K562 (cell line): ENCODE data around the gene FASTKD3. TPM values are rescaled to one million over a fixed set of nuclear protein-coding genes. Genes with fewer than 3 reads are reported as not detected.

Experiments
- ATAC-seq: fragments of 200-7000 bp; cut with Tn5 transposase; 3 replicates; pipeline ENCODE4 v1.9.1; 2020; ENCODE audit warnings: moderate library complexity
- BruUV-seq: library from RNA; stranded (reverse); fragments of 400-500 nt; replicated peaks from 2 replicates; lab custom pipeline; 2021; lab: Mats Ljungman, UMichigan
- CTCF ChIA-PET: fragments of 300-600 bp; formaldehyde crosslinking; extraction: SDS; loops from one replicate; lab custom pipeline; 2021; ENCODE audit warnings: low intra/inter-chr PET ratio; lab: Yijun Ruan, JAX
- POLR2A ChIA-PET: fragments of 300-600, 350-650 bp; sonication (Branson Sonifier 250); formaldehyde crosslinking; extraction: SDS; loops from one replicate; lab custom pipeline; 2021; ENCODE audit warnings: antibody characterized with exemption, inconsistent platforms; lab: Yijun Ruan, JAX
- DNase-seq, 4 experiments: peaks; one replicate each; pipeline versions ENCODE4 v3.0.0 to v3.0.0-alpha.2; 2011 to 2018; ENCODE audit warnings: low spot score in 3 of 4, mixed read lengths in 3 of 4; ENCODE audit errors: extremely low read depth in 1 of 4
- FAIRE-seq: peaks from 2 replicates; lab custom pipeline; 2011; peaks lifted over from hg19 to GRCh38; lab: Jason Lieb, UNC
- H2AFZ ChIP-seq: 2 replicates; pipeline ENCODE4 v1.6.0; 2011; ENCODE audit warnings: low read depth, low read length, control low read depth, inconsistent platforms
- H3K27ac ChIP-seq: fragments of 200-600 bp; 3 replicates; pipeline ENCODE4 v1.8.0; 2011; ENCODE audit warnings: low read depth, mild to moderate bottlenecking, control low read depth, inconsistent platforms, low read length, moderate library complexity, mixed read lengths; ENCODE audit errors: extremely low read depth
- H3K27me3 ChIP-seq, 2 experiments: fragments of 300-600 bp in 1 of 2; 2 replicates in 1 of 2; 3 replicates in 1 of 2; pipeline versions ENCODE4 v1.6.0 to v1.8.0; 2011; ENCODE audit warnings: inconsistent platforms in 2 of 2, low read length in 2 of 2, mild to moderate bottlenecking in 1 of 2, mixed read lengths in 1 of 2, moderate library complexity in 1 of 2; ENCODE audit not compliant: control insufficient read depth in 2 of 2, insufficient read depth in 2 of 2
- H3K36me3 ChIP-seq: fragments of 300-600 bp; 3 replicates; pipeline ENCODE4 v1.8.0; 2011; ENCODE audit warnings: mild to moderate bottlenecking, low read length, inconsistent platforms; ENCODE audit not compliant: control insufficient read depth, insufficient read depth
- H3K4me1 ChIP-seq, 2 experiments: fragments of 200-600 bp in 1 of 2; replicated peaks in 1 of 2; 2 replicates in 1 of 2; 3 replicates in 1 of 2; pipeline versions ENCODE4 v1.5.1 to v1.8.0; 2011; ENCODE audit warnings: inconsistent platforms in 2 of 2, low read length in 2 of 2, mild to moderate bottlenecking in 1 of 2, mixed read lengths in 1 of 2, moderate library complexity in 1 of 2; ENCODE audit not compliant: control insufficient read depth in 2 of 2, insufficient read depth in 2 of 2
- H3K4me2 ChIP-seq: 2 replicates; pipeline ENCODE4 v1.6.1; 2011; ENCODE audit warnings: low read length, control low read depth, inconsistent platforms, mixed read lengths; ENCODE audit not compliant: insufficient read depth
- H3K4me3 ChIP-seq: fragments of 200-600 bp; sonication (generic), shearing (Covaris generic); 2 replicates; pipeline ENCODE4 v1.5.1; 2016; ENCODE audit warnings: control low read depth, inconsistent platforms
- H3K79me2 ChIP-seq: fragments of 200-600 bp; 3 replicates; pipeline ENCODE4 v1.8.0; 2011; ENCODE audit warnings: low read length, inconsistent platforms; ENCODE audit not compliant: control insufficient read depth, insufficient read depth
- H3K9ac ChIP-seq, 2 experiments: 2 replicates each; pipeline versions ENCODE4 v1.6.0 to v1.6.1; 2011; ENCODE audit warnings: low read depth in 2 of 2, low read length in 2 of 2, control low read depth in 1 of 2, inconsistent platforms in 1 of 2, mild to moderate bottlenecking in 1 of 2, mixed read lengths in 1 of 2; ENCODE audit not compliant: insufficient read depth in 1 of 2
- H3K9me1 ChIP-seq: one replicate; pipeline ENCODE4 v1.6.0; 2011; ENCODE audit warnings: inconsistent platforms, mild to moderate bottlenecking, low read length, moderate library complexity; ENCODE audit not compliant: control insufficient read depth, insufficient read depth
- H3K9me3 ChIP-seq: replicated peaks from 2 replicates; pipeline ENCODE4 v1.5.1; 2011; ENCODE audit warnings: low read depth, low read length, inconsistent platforms; ENCODE audit not compliant: control insufficient read depth, insufficient read depth
- H4K20me1 ChIP-seq: replicated peaks from 2 replicates; pipeline ENCODE4 v1.6.1; 2011; ENCODE audit warnings: low read length, inconsistent platforms, mixed read lengths; ENCODE audit not compliant: control insufficient read depth, insufficient read depth
- CBFA2T2 ChIP-seq: fragments of 450-650 bp; conservative IDR thresholded peaks from 2 replicates; pipeline ENCODE4 v1.6.1; 2017; ENCODE audit warnings: mild to moderate bottlenecking
- PTBP1 ChIP-seq: fragments of 200-400 bp; formaldehyde crosslinking; IDR thresholded peaks from 2 replicates; pipeline ENCODE4 v1.6.1; 2017; ENCODE audit warnings: low read depth, low read length
- RHOXF2B ChIP-seq: fragments of 250-450 bp; sonication (Bioruptor Pico); conservative IDR thresholded peaks from 2 replicates; pipeline ENCODE4 v1.5.1; 2021
- ZKSCAN3 ChIP-seq: fragments of 250-450 bp; sonication (Bioruptor Pico); IDR thresholded peaks from 2 replicates; pipeline ENCODE4 v1.4.0; 2020
- ZNF280B ChIP-seq: fragments of 250-450 bp; sonication (Bioruptor Pico); IDR thresholded peaks from 2 replicates; pipeline ENCODE4 v1.5.1; 2021; ENCODE audit warnings: mild to moderate bottlenecking
- WGBS: fragments of 100-300 bp; shearing (Covaris generic); methylation state at CpG from one replicate; pipeline ENCODE4 v1.1.6; 2016; ENCODE audit warnings: low coverage, mixed read lengths; ENCODE audit not compliant: insufficient coverage; ENCODE audit errors: missing lambda C conversion rate; 5-methylcytosine and 5-hydroxymethylcytosine counted together
- in situ Hi-C: fragments of 300-500 bp; cut with MboI; formaldehyde crosslinking; loops from 4 replicates; pipeline ENCODE4 v1.15.0; 2018; ENCODE audit warnings: inconsistent platforms, mixed read lengths
- intact Hi-C: fragments of 100-400 bp; cut with micrococcal nuclease; formaldehyde crosslinking; loops from 2 replicates; pipeline ENCODE4 v1.14.2; 2022
- polyA plus RNA-seq, 8 experiments: library from polyadenylated mRNA; depleted of rRNA in 4 of 8; stranded (reverse) in 5 of 8; unstranded in 3 of 8; fragments of >200 nt; fragmentation: Nextera tagmentation in 2 of 8; fragmentation: Illumina TruSeq in 1 of 8; extraction: Ambion mirVana in 2 of 8; extraction: Trizol in 1 of 8; gene quantifications; 2 replicates each; pipeline versions ENCODE4 v1.2.1 to v1.2.3, GENCODE V29; 2011 to 2014; ENCODE audit warnings: inconsistent platforms in 1 of 8, missing spikeins in 1 of 8
- total RNA-seq, 7 experiments: library from RNA; depleted of rRNA in 6 of 7; stranded (reverse); fragments of >200 nt in 6 of 7; fragmentation: Illumina TruSeq in 2 of 7; extraction: Trizol in 2 of 7; gene quantifications; 2 replicates each; pipeline versions ENCODE4 v1.2.1 to v1.2.3, GENCODE V29; 2011 to 2021; ENCODE audit warnings: low replicate concordance in 1 of 7

The FASTKD3 gene
- total and polyA plus RNA-seq, 9 of the 15 experiments (the other 6 are each of a cell fraction or from before 2014, with no cell fraction given): 17.1 to 149 (median 47.5) TPM

DNA sequence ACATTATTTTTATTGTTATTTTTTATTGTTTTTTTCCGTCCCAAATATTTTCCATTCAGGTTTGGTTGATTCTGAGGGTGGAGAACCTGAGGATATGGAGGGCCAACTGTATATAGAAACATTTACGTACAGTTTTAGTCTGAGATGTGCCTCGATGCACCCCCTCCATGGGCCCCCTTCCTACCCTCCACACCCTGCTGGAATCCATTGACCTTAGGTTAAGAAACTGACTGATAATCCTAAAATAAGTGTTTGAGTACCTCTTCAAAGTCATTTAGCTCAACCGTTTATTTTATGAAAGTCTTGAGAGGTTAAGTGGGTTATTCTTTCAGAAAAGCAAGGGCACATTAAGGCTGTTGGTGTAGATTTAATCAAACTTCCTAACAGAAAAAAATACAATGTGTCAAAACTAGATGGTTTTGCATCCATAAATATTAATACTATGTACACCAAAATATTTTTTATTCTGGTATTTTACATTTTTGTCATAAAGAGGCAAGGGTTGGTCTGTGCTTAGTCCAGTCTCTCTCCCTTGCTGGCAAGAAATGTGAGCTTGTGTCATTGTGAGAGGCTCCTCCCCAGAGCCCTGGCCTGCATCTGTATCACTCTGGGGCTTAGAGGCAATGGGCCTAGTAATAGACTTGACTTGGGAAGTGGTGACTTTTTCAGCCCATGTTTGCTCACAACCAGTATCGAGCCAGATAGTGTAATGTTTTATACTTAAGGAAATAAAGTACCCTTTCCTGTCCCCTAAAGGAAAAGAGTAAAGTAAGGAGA, 15.8 kb upstream of the FASTKD3 start:
- ChIA-PET CTCF (no interaction called here), POLR2A (interaction anchor here (0.6 to 1.0 kb wide), 3 partner anchors 13 to 1345 kb away, joined by 3 to 4 read pairs (median 4); no protein-coding TSS in a partner anchor)
- no peaks in the 10 kb centered on the region for H3K4me1 ChIP-seq
- no peaks in the 10 kb centered on the region for H3K27me3 ChIP-seq
- H4K20me1 ChIP-seq: no peaks in the 10 kb centered on the region; the same call in 1 of the 2 replicates
- DNase-seq: no peak
- no peak overlapping the region for H3K27ac ChIP-seq
- peaks cover 2% of the 10 kb centered on the region; the same call in 1 of the 3 replicates for H3K79me2 ChIP-seq
- ATAC-seq: 0 out of 3 replicates have a peak, but pooled peaks have one; percentile 43
- no peak for TF ChIP-seq CBFA2T2
- TF ChIP-seq ZNF280B (CRISPR knock-in tag): no peak
- TF ChIP-seq ZKSCAN3 (CRISPR knock-in tag): no peak
- no peak for TF ChIP-seq RHOXF2B
- no peak for TF ChIP-seq PTBP1
- intact Hi-C loops: no loop called here
- WGBS: 80% methylated on average over 5 of the region's 5 CpGs
- H3K9me3 ChIP-seq: no peaks in the 10 kb centered on the region
- BruUV-seq: no TSS peak
- H3K36me3 ChIP-seq: peaks cover 95% of the 10 kb centered on the region
- in situ Hi-C loops: no loop called here
- FAIRE-seq: no peak
- no peak overlapping the region for H3K4me3 ChIP-seq
- H3K9ac ChIP-seq: no peak overlapping the region
- no peak overlapping the region for H2AFZ ChIP-seq
- H3K4me2 ChIP-seq: no peak overlapping the region
- H3K9me1 ChIP-seq: no peaks in the 10 kb centered on the region
